Panc1 (cell line): ENCODE measurements around the gene EP300. TPM values are rescaled to one million over a fixed set of nuclear protein-coding genes. Genes with fewer than 3 reads are reported as not detected.
"Not testable (repeated sequence)": the region's sequence is repeated elsewhere in the genome, so short reads cannot be mapped to it uniquely, and the experiment has no call there.

Experiments
- ATAC-seq: fragments of 200-7000 bp; cut with Tn5 transposase; 2 replicates; pipeline ENCODE4 v1.9.1; 2020; ENCODE audit warnings: mild to moderate bottlenecking, moderate library complexity
- BruUV-seq: library from RNA; stranded (reverse); fragments of 400-500 nt; replicated peaks from 2 replicates; lab custom pipeline; 2021; lab: Mats Ljungman, UMichigan
- CTCF ChIA-PET: fragments of 300-600 bp; sonication (Branson Sonifier 250); formaldehyde crosslinking; loops from one replicate; lab custom pipeline; 2022; ENCODE audit warnings: antibody characterized with exemption; lab: Charles Lee
- POLR2A ChIA-PET: fragments of 300-600 bp; sonication (Branson Sonifier 250); formaldehyde crosslinking; loops from one replicate; lab custom pipeline; 2022; ENCODE audit warnings: antibody characterized with exemption; lab: Charles Lee
- DNase-seq: peaks from one replicate; pipeline ENCODE4 v3.0.0-alpha.2; 2010; ENCODE audit warnings: low read depth, low spot score
- H3K27ac ChIP-seq: 2 replicates; pipeline ENCODE4 v1.5.1; 2011; ENCODE audit warnings: mild to moderate bottlenecking, low read length, inconsistent platforms
- H3K27me3 ChIP-seq: fragments of 200-500 bp; sonication (Bioruptor generic); 2 replicates; pipeline ENCODE4 v1.6.0; 2014; ENCODE audit warnings: low read length, inconsistent platforms; ENCODE audit not compliant: control insufficient read depth, insufficient read depth
- H3K36me3 ChIP-seq: fragments of 200-500 bp; sonication (Bioruptor generic); 2 replicates; pipeline ENCODE4 v1.5.1; 2014; ENCODE audit warnings: inconsistent platforms, mild to moderate bottlenecking, low read length, moderate library complexity; ENCODE audit not compliant: control insufficient read depth, insufficient read depth
- H3K4me1 ChIP-seq: 2 replicates; pipeline ENCODE4 v1.5.1; 2011; ENCODE audit warnings: inconsistent platforms, mild to moderate bottlenecking, low read length, moderate library complexity; ENCODE audit not compliant: control insufficient read depth, insufficient read depth
- H3K4me3 ChIP-seq, 2 experiments: 2 replicates each; pipeline ENCODE4 v1.5.1; 2011 to 2012; ENCODE audit warnings: low read depth in 2 of 2, low read length in 2 of 2, mild to moderate bottlenecking in 2 of 2, inconsistent platforms in 1 of 2, moderate library complexity in 1 of 2
- H3K9me3 ChIP-seq: fragments of 200-500 bp; sonication (Bioruptor generic); 2 replicates; pipeline ENCODE4 v1.5.1; 2014; ENCODE audit warnings: low read depth, mild to moderate bottlenecking, inconsistent platforms, low read length, moderate library complexity; ENCODE audit not compliant: control insufficient read depth, insufficient read depth
- POLR2AphosphoS5 ChIP-seq: IDR thresholded peaks from 2 replicates; pipeline ENCODE4 v1.6.1; 2012; ENCODE audit warnings: mild to moderate bottlenecking, low read depth, low read length, moderate library complexity
- SIN3A ChIP-seq: IDR thresholded peaks from 2 replicates; pipeline ENCODE4 v1.6.1; 2012; ENCODE audit warnings: low read depth, mild to moderate bottlenecking, low read length, moderate library complexity, borderline replicate concordance; ENCODE audit not compliant: insufficient read depth
- TCF7L2 ChIP-seq: IDR thresholded peaks from 2 replicates; pipeline ENCODE4 v1.6.1; 2011; ENCODE audit warnings: mild to moderate bottlenecking, low read depth, low read length, inconsistent platforms
- in situ Hi-C: cut with HindIII; loops from 2 replicates; pipeline ENCODE4 v1.10.0; 2016; ENCODE audit warnings: low sequenced_read_pairs, low pct_unique_long_range_greater_than_20kb
- intact Hi-C: fragments of 100-400 bp; cut with micrococcal nuclease; formaldehyde crosslinking; loops from one replicate; pipeline ENCODE4 v1.10.0; 2022; ENCODE audit not compliant: unreplicated experiment
- total RNA-seq: library from RNA; stranded (reverse); gene quantifications from one replicate; pipeline ENCODE4 v1.2.1, GENCODE V29; 2021; ENCODE audit not compliant: unreplicated experiment
- TF ChIP-seq, protein P1 (sequence below): fragments of 450-650 bp; IDR thresholded peaks from 2 replicates; pipeline ENCODE4 v1.5.1; 2017; ENCODE audit warnings: mild to moderate bottlenecking
- TF ChIP-seq, protein P2 (sequence below), 2 experiments: IDR thresholded peaks; 2 replicates each; pipeline ENCODE4 v1.6.1; 2011 to 2012; ENCODE audit warnings: low read depth in 2 of 2, control low read depth in 1 of 2, low read length in 1 of 2, mild to moderate bottlenecking in 1 of 2, moderate library complexity in 1 of 2; ENCODE audit not compliant: insufficient read depth in 1 of 2

EP300 gene
- total RNA-seq, 1 experiment from 2014 or later: 46.8 TPM

DNA sequence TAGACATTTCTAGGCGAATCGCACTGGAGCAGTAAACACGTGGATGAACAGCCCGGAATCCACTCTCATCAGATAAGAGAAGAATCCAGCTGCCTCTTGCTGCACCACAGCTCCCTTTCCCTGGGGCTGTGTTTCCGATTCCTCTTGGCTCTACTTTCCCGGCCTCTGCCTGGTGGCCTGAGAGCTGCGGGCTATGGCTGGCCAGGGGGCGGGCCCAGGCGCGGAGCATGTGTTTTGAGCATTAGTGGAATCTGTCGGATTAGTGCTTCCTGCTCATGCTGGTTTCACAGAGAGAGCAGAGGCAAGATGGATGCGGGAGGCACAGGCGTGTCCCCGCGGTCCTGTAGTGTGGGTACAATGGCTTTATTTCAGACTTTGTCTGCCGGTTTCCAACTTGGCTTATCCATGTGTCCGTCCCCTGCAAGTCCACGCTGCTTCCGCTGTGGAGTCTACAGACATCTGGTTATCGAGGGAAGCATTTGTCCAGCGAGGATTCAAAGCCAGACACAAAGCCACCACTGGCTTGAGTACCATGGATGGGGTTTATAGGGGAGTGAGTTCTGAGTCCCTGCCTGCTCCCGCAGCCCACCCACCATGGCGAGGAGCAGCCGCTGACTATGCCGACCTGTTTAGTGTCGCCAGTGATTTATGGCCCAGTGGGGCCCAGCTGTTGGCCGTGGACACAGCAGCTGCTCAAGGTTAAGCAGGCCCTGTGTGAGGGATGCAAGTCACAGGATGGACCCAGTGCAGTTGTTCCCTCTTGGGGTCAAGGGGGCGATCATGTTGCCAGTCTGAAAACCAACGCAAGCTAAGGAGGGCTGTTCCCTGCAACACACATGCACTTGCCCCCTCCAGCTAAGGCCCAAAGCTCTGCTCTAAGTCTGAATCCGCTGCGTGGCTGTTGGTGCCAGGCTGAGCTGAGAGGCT lies 43.3 kb upstream of the EP300 start:
- POLR2A ChIA-PET: interaction anchor here (0.6 to 0.9 kb wide), 2 partner anchors 27 to 281 kb away, joined by 3 read pairs; no protein-coding TSS in a partner anchor
- DNase-seq: no peak
- Histone ChIP-seq H3K4me1 (peaks cover 8% of the 10 kb centered on the region), H3K36me3 (no peaks in the 10 kb centered on the region), H3K4me3 (peak overlapping the region in 1 of 2 experiments; percentile 26; a peak in 2 of 4 replicates), H3K27ac (peak overlapping the region; percentile 29; the same call in 1 of the 2 replicates), H3K27me3 (no peaks in the 10 kb centered on the region), H3K9me3 (no peaks in the 10 kb centered on the region)
- TF ChIP-seq POLR2AphosphoS5: no peak
- no peak for TF ChIP-seq SIN3A
- TF ChIP-seq, protein P1, sequence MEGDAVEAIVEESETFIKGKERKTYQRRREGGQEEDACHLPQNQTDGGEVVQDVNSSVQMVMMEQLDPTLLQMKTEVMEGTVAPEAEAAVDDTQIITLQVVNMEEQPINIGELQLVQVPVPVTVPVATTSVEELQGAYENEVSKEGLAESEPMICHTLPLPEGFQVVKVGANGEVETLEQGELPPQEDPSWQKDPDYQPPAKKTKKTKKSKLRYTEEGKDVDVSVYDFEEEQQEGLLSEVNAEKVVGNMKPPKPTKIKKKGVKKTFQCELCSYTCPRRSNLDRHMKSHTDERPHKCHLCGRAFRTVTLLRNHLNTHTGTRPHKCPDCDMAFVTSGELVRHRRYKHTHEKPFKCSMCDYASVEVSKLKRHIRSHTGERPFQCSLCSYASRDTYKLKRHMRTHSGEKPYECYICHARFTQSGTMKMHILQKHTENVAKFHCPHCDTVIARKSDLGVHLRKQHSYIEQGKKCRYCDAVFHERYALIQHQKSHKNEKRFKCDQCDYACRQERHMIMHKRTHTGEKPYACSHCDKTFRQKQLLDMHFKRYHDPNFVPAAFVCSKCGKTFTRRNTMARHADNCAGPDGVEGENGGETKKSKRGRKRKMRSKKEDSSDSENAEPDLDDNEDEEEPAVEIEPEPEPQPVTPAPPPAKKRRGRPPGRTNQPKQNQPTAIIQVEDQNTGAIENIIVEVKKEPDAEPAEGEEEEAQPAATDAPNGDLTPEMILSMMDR: no peak
- TF ChIP-seq TCF7L2: no peak
- TF ChIP-seq, protein P2, sequence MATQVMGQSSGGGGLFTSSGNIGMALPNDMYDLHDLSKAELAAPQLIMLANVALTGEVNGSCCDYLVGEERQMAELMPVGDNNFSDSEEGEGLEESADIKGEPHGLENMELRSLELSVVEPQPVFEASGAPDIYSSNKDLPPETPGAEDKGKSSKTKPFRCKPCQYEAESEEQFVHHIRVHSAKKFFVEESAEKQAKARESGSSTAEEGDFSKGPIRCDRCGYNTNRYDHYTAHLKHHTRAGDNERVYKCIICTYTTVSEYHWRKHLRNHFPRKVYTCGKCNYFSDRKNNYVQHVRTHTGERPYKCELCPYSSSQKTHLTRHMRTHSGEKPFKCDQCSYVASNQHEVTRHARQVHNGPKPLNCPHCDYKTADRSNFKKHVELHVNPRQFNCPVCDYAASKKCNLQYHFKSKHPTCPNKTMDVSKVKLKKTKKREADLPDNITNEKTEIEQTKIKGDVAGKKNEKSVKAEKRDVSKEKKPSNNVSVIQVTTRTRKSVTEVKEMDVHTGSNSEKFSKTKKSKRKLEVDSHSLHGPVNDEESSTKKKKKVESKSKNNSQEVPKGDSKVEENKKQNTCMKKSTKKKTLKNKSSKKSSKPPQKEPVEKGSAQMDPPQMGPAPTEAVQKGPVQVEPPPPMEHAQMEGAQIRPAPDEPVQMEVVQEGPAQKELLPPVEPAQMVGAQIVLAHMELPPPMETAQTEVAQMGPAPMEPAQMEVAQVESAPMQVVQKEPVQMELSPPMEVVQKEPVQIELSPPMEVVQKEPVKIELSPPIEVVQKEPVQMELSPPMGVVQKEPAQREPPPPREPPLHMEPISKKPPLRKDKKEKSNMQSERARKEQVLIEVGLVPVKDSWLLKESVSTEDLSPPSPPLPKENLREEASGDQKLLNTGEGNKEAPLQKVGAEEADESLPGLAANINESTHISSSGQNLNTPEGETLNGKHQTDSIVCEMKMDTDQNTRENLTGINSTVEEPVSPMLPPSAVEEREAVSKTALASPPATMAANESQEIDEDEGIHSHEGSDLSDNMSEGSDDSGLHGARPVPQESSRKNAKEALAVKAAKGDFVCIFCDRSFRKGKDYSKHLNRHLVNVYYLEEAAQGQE (IDR thresholded peaks at IDR 0.05; ENCODE audit: insufficient read depth in 1 of 2, low read depth in 2 of 2, low read length in 1 of 2): no peak
- peak; percentile 82 for ATAC-seq
- CTCF ChIA-PET: no interaction called here
- intact Hi-C loops (no loop called here), in situ Hi-C loops (no loop called here)
- no TSS peak for BruUV-seq

DNA sequence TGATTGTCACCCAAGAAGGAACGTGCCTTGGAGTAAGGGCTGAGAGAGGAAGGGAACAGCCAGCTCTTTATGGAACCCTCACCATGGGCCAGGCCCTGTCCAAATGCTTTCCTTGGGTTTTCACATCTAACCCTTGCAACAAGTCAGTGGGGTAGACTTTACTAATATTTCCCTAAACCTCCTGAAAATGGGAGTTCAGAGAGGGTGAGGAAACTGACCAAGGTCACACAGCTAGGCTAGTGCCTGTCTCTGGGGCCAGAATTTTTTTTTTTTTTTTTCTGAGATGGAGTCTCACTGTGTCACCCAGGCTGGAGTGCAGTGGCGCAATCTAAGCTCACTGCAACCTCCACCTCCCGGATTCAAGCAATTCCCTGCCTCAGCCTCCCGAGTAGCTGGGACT lies 42.6 kb upstream of the EP300 start:
- H3K9me3 ChIP-seq, H3K4me3 ChIP-seq, DNase-seq, CTCF ChIA-PET, in situ Hi-C loops, intact Hi-C loops, H3K36me3 ChIP-seq, H3K27me3 ChIP-seq, H3K27ac ChIP-seq, H3K4me1 ChIP-seq, BruUV-seq, ATAC-seq: not testable (repeated sequence)
- POLR2A ChIA-PET: interaction anchor here (0.9 kb wide), 1 partner anchor 27 kb away, joined by 3 read pairs; no protein-coding TSS in a partner anchor

DNA sequence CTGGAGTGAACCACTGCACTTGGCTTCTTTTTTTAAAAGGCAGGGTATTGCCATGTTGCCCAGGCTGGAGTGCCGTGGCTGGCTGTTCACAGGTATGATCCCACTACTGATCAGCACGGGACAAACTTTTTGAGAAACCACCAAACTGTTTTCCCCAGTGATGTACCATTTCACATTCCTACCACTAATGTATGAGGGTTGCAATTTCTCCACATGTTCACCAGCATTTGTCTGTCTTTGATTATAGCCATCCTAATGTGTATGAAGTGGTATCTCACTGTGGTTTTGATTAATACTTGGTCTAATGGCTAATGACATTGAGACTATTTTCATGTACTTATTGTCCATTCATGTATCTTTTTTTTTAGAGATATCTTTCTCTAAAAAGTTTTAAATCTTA lies 41.5 kb upstream of the EP300 start:
- H3K27me3 ChIP-seq: no peaks in the 10 kb centered on the region
- no TSS peak for BruUV-seq
- POLR2A ChIA-PET: no interaction called here

More for the DNA sequence above, 41.5 kb upstream of the EP300 start:
- intact Hi-C loops (no loop called here), in situ Hi-C loops (no loop called here)
- Histone ChIP-seq H3K36me3 (no peaks in the 10 kb centered on the region), H3K4me3 (no peak overlapping the region), H3K27ac (no peak overlapping the region), H3K4me1 (peaks cover 8% of the 10 kb centered on the region), H3K9me3 (no peaks in the 10 kb centered on the region)
- TF ChIP-seq, protein P1: no peak
- TF ChIP-seq SIN3A (no peak), POLR2AphosphoS5 (no peak), TCF7L2 (no peak)
- TF ChIP-seq, protein P2 (IDR thresholded peaks at IDR 0.05; ENCODE audit: insufficient read depth in 1 of 2, low read depth in 2 of 2, low read length in 1 of 2): no peak
- ATAC-seq (no peak), DNase-seq (no peak)
- CTCF ChIA-PET: interaction anchor here (0.7 kb wide), 1 partner anchor 12 kb away, joined by 5 read pairs; no protein-coding TSS in a partner anchor
